LNCAP (cell line): Measurements from ENCODE around the gene SPATA33.

Experiments
- TF ChIP-seq, protein P1 (sequence below): fragments of 450-650 bp; IDR thresholded peaks from 2 replicates; pipeline ENCODE4 v1.5.1; 2017; ENCODE audit warnings: mild to moderate bottlenecking

Gene SPATA33

GRCh38 chr16:89701425-89702406 lies 44.1 kb downstream of the SPATA33 start, which contains the start of gene SPATA2L:
Gene SPATA2L, minus strand, starts transcription at chr16:89701705. Its CDS starts 473 bp downstream, at chr16:89701232.
- TF ChIP-seq, protein P1, sequence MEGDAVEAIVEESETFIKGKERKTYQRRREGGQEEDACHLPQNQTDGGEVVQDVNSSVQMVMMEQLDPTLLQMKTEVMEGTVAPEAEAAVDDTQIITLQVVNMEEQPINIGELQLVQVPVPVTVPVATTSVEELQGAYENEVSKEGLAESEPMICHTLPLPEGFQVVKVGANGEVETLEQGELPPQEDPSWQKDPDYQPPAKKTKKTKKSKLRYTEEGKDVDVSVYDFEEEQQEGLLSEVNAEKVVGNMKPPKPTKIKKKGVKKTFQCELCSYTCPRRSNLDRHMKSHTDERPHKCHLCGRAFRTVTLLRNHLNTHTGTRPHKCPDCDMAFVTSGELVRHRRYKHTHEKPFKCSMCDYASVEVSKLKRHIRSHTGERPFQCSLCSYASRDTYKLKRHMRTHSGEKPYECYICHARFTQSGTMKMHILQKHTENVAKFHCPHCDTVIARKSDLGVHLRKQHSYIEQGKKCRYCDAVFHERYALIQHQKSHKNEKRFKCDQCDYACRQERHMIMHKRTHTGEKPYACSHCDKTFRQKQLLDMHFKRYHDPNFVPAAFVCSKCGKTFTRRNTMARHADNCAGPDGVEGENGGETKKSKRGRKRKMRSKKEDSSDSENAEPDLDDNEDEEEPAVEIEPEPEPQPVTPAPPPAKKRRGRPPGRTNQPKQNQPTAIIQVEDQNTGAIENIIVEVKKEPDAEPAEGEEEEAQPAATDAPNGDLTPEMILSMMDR, result no peak; the same call in 1 of the 2 replicates

DNA sequence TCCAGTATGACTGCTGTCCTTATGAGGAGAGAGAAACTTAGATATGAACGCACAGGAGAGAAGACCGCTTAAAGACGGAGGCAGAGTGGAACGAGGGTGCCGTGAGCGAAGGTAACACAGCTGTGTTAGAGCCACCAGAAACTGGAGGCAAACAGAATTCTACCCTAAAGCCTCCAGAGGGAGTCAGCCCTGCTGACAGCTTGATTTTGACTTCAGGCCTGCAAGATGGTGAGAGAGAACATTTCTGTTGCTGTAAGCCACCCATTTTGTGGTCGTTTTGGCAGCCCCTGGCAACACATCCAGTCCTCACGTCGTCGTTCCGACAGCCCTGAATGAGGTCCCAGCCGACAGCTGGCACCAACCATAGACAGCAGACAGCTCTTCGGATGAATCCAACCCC lies 46.6 kb downstream of the SPATA33 start:
- TF ChIP-seq, protein P1, result no peak

DNA sequence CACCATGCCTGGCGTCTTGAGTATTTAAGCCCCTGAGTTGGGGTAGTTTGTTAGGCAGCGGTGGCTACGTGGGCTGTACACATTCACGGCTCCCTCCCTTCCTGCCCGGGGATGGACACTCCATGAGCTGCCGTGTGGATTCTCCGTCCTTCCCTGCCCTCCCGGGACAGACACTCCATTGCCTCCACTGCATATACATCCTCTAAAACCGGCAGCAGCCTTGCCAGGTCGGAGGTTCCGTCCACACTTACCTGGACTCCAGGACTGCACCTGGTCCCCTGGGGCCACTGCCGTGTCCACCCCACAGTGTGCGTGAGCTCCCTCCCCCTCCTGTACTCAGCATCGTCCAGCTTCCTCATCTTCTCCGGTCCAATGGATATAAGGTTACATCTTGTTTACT lies 47.4 kb downstream of the SPATA33 start:
- TF ChIP-seq, protein P1, result no peak

DNA sequence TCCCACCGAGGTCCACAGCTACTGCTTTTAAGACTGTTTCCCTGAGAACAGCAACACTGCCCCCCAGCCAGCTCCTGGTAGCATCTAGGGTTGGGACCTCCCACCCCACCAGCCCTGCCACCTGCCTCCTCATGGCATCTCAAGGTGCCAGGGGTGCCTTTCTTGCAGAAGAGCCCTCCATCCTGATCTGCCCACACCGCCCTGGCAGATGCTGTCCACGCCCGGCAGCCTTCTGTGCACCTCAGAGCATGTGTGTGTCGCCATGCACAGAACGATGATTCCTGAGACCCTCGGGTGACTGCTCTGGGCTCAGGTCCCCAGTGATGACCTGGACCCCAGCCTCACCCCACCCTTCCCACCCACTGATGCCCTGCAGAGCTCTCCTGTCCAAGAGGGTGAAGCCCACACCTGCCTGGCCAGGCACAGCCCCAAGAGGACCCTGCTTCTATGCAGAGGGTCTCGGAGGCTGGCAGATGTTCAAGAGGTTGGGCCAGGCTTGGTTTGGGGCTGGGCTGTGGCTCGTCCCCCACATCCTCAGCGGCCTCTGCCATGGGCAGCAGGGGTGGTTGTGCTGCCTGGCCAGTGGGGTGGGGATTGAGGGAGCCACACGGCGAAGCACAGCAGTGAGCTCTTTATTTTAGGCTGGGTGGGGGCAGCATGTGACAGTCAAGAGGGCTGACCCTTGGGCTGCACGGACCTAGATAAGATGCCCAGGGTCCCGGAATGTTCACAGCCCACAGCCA lies 49.1 kb downstream of the SPATA33 start:
- TF ChIP-seq, protein P1, result no peak

GRCh38 chr16:89707695-89708094 lies 50.1 kb downstream of the SPATA33 start:
- TF ChIP-seq, protein P1, result no peak

GRCh38 chr16:89708481-89708931 lies 50.9 kb downstream of the SPATA33 start:
- TF ChIP-seq, protein P1, result no peak

DNA sequence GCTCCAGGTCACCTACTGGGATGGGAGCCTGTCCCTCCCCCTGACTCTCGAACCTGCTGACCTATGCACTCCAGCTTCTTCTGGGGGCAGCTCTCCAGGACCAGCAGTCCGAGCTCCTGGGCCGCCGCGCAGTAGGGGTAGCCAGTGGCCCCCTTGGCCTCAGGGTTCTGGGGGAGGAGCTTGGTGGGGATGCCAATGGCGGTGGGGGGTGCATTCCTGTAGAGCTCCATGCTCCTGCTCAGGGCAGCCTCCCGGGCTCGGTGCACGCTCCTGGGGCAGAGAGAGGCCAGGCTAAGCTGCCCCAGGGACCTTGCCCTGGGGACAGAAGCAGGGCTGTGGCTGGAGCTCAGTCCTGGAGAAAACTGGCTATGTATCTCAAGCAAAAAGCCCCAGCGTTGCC lies 51.5 kb downstream of the SPATA33 start:
- TF ChIP-seq, protein P1, result no peak
